HG03159 (cell line): Measurements from ENCODE around the gene CGGBP1.
A peak's percentile ranks its signal among the peaks of the same experiment; 100 is the strongest.
"Not testable (repeated sequence)": the region's sequence is repeated elsewhere in the genome, so short reads cannot be mapped to it uniquely, and the experiment has no call there.

ENCODE experiments used
- ATAC-seq: cut with Tn5 transposase; IDR thresholded peaks from one replicate; pipeline ENCODE4 v1.9.1; 2021; ENCODE audit warnings: mild to moderate bottlenecking, moderate library complexity; ENCODE audit not compliant: unreplicated experiment

Gene CGGBP1

GRCh38 chr3:88034491-88035275 lies 24.1 kb downstream of the CGGBP1 start:
- ATAC-seq, result no peak

DNA sequence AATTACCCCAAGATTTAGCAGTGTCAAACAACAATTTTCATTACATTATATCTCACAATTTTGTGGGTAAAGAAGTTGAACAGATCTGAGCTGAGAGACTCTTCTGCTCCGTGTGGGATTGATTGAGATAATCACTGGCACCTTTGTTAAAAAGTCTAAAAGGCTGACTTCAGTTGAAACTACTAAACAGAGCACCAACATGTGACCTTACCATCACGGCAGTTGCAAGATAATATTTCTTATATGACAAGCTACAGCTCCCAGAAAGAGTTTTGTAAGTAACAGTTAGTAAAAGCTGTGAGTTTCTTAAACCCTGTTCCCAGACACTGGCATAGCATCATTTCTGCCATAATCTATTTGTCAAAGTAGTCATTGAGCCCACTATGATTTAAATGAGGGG lies 25.0 kb downstream of the CGGBP1 start:
- no peak for ATAC-seq

GRCh38 chr3:88033079-88033478 lies 25.7 kb downstream of the CGGBP1 start:
- ATAC-seq, result no peak

DNA sequence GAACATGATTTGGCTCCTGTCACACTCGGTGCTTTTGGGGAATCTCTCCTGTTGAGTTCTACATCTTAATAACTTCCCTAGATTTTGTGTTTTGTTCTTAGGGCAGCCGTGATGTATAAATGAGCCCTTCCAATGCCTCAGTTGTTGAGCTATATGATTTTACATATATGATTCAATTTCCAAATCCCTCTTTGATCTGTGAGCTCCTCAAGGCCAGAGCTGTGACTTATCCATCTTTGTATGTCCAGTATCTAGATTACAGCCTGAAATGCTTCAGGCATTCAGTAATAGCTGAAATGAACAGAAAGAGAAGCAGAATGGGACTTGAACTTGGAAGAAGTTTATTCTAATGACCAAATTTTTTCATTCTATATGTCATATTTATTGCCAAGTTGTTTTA lies 26.6 kb downstream of the CGGBP1 start:
- no peak for ATAC-seq

DNA sequence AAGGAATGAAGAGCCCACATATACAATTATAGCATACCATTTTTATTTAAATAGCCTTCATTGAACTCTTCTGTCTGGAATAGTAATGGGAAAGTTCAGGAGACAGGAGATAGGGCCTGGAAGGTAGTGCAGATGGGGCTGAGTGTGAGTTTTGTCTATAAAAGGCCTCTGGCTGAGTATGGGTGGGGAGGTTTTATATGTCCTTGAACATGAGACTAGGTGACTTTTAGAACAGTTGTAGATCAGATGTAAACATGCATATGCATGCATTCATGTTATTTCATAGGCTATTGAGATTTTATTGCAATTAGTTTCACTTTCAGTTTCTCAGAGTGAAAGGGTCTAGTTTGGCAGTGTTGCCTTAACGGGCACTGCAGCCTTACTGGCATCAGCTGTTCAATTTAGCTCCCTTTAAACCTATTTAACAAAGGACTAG lies 27.1 kb downstream of the CGGBP1 start:
- peak; percentile 89 for ATAC-seq

DNA sequence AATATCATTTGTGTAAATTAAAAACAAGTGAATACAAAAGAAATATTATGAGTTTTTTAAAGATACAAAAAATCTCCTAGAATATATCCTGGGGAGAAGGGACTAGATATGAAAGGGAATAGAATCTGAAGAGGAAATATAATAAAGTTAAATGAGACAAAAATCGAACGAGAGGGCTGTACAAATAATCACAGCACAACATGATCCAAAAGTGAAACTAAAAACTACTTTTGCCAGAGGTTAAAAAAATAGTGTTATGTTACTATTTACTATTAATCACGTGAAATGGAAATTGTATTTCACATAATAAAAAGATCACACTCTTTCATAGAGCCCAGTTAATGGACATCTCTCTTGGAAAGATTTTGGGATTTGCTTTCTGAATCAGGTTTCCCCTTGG lies 28.6 kb downstream of the CGGBP1 start:
- no peak for ATAC-seq

DNA sequence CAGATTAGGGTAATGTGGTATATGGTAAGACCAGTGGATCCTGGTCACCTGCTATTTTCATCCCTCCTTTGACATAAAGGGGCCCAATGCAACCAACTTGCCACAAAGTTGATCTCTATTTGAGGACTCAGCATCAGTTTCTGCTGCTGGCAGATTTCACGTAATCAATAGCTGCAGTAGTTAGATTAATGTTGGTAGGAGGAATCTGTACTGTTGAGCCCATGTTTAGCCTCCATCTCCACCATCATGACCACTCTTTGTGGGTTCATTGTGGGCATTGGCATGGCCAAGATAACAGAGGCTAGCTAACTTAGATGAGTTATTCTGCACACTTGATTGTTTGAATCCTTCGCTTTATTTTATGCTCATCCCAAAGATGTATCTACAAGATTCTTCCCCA lies 29.9 kb downstream of the CGGBP1 start:
- ATAC-seq, result no peak

GRCh38 chr3:88025001-88025552 lies 33.7 kb downstream of the CGGBP1 start:
- ATAC-seq, result no peak

DNA sequence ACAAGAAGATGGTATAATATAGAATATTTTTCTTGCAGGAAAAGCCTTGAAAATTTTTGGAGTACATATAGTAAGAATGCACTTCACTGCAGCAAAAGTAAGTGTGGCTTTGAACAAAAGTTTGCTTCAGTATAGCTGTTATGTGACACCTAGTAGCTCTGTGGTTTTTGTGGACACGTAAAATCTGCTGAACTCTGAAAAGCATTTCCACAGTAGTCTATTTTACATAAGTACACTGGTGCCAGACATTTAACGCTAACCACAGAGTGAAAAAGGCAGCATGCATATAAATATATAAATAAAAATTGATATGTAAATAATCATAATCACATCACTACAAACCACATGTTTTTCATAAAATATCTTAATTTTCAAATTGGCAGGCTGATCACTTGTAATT lies 39.8 kb downstream of the CGGBP1 start:
- ATAC-seq, result peak; percentile 89

DNA sequence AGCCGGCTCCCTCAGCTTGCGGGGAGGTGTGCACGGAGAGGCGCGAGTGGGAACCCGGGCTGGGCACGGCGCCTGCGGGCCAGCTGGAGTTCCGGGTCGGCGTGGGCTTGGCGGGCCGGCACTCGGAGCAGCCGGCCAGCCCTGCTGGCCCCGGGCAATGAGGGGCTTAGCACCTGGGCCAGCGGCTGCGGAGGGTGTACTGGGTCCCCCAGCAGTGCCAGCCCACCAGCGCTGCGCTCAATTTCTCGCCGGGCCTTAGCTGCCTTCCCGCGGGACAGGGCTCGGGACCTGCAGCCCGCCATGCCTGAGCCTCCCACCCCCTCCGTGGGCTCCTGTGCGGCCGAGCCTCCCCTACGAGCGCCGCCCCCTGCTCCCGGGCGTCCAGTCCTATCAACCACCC lies 43.1 kb downstream of the CGGBP1 start:
- ATAC-seq, result not testable (repeated sequence)

DNA sequence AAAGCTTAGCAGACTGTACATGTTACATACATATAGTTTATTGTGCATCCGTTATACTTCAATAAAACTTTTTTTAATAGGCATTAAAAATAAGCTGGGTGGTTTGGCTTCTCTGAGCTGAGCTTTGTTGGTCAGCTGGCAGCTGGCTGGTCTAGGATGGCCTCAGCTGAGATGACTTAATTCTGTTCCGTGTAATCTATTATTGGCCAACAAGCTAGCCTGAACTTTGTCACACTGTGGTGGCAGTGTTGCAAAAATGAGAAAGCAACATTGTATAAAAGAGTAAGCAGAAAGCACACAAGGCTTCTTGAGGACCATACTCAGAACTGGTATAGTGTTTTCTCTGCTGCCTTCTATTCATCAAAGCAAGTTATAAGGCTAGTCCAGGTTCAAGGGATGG lies 45.2 kb downstream of the CGGBP1 start:
- no peak for ATAC-seq

DNA sequence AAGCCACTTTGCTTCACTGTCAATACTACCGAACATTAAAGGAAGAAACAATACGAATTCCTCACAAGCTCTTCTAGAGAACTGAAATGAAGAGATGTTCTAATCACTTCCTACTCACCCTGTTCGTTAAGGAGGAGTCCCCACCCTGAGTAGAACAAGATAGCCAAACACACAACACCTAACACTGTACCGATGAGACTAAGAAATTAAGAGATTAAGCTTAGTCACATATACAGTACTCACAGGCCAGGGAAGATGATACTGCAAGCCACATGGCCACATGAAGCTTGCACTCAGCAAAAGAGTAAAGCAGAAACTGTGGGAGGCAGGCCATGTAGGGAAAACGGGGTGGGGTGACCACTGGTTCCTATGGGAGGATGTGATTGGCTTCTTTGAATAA lies 48.0 kb downstream of the CGGBP1 start:
- ATAC-seq, result no peak

DNA sequence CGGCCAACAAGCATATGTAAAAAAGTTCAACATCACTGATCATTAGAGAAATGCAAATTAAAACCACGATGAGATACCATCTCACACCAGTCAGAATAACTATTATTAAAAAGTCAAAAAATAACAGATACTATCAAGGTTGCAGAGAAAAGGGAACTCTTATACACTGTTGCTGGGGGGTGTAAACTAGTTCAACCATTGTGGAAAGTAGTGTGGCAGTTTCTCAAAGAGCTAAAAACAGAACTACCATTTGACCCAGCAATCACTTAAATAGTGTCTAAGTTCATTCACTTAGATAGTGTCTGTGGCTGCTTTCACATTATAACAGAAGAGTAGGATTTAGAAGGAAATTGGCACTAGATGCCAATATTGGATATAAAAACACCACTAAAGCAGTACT lies 49.7 kb downstream of the CGGBP1 start:
- ATAC-seq, result no peak

DNA sequence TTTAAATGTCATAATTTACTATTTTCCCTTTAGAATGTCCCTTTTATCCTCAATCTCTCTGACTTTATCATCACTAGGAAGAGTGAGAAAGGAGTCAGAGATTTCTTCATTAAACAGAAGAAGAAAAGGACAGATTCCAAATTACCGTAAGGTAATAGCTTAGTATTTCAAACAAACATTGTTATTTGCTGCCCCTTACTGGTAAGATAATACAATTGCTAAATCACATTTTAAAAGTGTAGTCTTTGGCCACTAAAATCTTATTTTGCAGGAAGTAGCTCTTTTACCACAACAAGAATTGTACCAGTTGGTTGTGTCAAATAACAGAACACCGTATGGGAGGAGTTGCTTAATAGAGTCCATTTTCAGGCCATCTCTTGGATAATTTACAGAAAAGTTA lies 53.7 kb downstream of the CGGBP1 start:
- peak; percentile 46 for ATAC-seq

GRCh38 chr3:88003115-88003755 lies 55.6 kb downstream of the CGGBP1 start:
- ATAC-seq, result no peak

DNA sequence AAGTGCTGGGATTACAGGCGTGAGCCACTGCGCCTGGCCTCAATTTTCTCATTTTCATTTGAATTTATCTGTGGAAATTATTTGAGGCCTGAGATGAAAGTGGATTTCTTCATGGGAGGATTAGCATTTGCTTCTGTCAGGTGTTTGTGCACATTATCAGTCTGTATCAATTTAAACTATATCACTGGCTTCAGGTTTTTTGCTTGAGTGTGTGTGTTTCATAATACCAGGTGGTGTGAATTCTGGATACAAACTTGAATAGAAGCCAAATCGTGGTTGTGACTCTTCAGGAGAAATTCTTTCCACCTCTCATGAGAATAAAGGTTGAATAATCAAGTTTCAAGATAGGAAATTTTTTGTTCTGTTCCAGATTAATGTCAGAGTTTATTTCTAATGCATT lies 56.4 kb downstream of the CGGBP1 start:
- no peak for ATAC-seq
